Naive thymus-derived CD4-positive, alpha-beta T cell (primary cell): ENCODE data around the gene CAPS. TPM values are rescaled to one million over a fixed set of nuclear protein-coding genes. Genes with fewer than 3 reads are reported as not detected.

ENCODE experiments used
- ATAC-seq: fragments of 150-1000 bp; cut with Tn5 transposase; 2 replicates; pipeline ENCODE4 v1.10.0; 2021; ENCODE audit warnings: mild to moderate bottlenecking, moderate library complexity
- CTCF ChIA-PET: fragments of 350-600 bp; sonication (Branson Sonifier 250); formaldehyde crosslinking; loops from one replicate; lab custom pipeline; 2021; ENCODE audit warnings: antibody characterized with exemption; lab: Charles Lee
- POLR2A ChIA-PET: fragments of 350-600 bp; sonication (Branson Sonifier 250); formaldehyde crosslinking; loops from one replicate; lab custom pipeline; 2021; ENCODE audit warnings: antibody characterized with exemption, inconsistent platforms; lab: Charles Lee
- DNase-seq, 9 donors: peaks; one replicate each; pipeline versions ENCODE4 v3.0.0 to v3.0.0-alpha.2; 2020 to 2022; ENCODE audit warnings: mixed read lengths in 1 of 9
- H3K27ac ChIP-seq: one replicate; pipeline ENCODE4 v1.7.0; 2013; ENCODE audit warnings: mild to moderate bottlenecking, low read depth, low read length, moderate library complexity
- H3K27me3 ChIP-seq, 2 donors: one replicate each; pipeline ENCODE4 v1.7.0; 2013; ENCODE audit warnings: low read length in 2 of 2, mild to moderate bottlenecking in 2 of 2, moderate library complexity in 2 of 2; ENCODE audit not compliant: control insufficient read depth in 2 of 2, insufficient read depth in 2 of 2
- H3K36me3 ChIP-seq, 3 experiments: 1 replicate in 2 of 3; 2 replicates in 1 of 3; pipeline ENCODE4 v1.7.0; 2013; ENCODE audit warnings: low read length in 3 of 3, mild to moderate bottlenecking in 3 of 3, moderate library complexity in 1 of 3; ENCODE audit not compliant: insufficient read depth in 3 of 3, control insufficient read depth in 2 of 3
- H3K4me1 ChIP-seq, 2 donors: one replicate each; pipeline ENCODE4 v1.7.0; 2013; ENCODE audit warnings: low read length in 2 of 2, mild to moderate bottlenecking in 2 of 2, moderate library complexity in 1 of 2; ENCODE audit not compliant: control insufficient read depth in 2 of 2, insufficient read depth in 2 of 2
- H3K4me3 ChIP-seq: 2 replicates; pipeline ENCODE4 v1.7.0; 2013; ENCODE audit warnings: mild to moderate bottlenecking, low read length
- H3K9me3 ChIP-seq, 3 experiments: 1 replicate in 2 of 3; 2 replicates in 1 of 3; pipeline ENCODE4 v1.7.0; 2013; ENCODE audit warnings: low read length in 3 of 3; ENCODE audit not compliant: control insufficient read depth in 2 of 3
- H3K27ac Mint-ChIP-seq, 9 donors: one replicate each; pipeline ENCODE4 v1.8.0; 2020 to 2022; ENCODE audit warnings: mixed read lengths in 9 of 9, mild to moderate bottlenecking in 8 of 9, moderate library complexity in 5 of 9, inconsistent platforms in 2 of 9
- H3K27me3 Mint-ChIP-seq, 5 donors: one replicate each; pipeline ENCODE4 v1.8.0; 2021 to 2022; ENCODE audit warnings: mixed read lengths in 5 of 5, mild to moderate bottlenecking in 1 of 5
- H3K36me3 Mint-ChIP-seq, 5 donors: one replicate each; pipeline ENCODE4 v1.8.0; 2020 to 2022; ENCODE audit warnings: mixed read lengths in 5 of 5, mild to moderate bottlenecking in 3 of 5, inconsistent platforms in 1 of 5
- H3K4me1 Mint-ChIP-seq, 7 donors: one replicate each; pipeline ENCODE4 v1.8.0; 2020 to 2022; ENCODE audit warnings: mixed read lengths in 7 of 7, mild to moderate bottlenecking in 3 of 7, inconsistent platforms in 1 of 7
- H3K4me3 Mint-ChIP-seq, 10 donors: one replicate each; pipeline ENCODE4 v1.8.0; 2020 to 2022; ENCODE audit warnings: mild to moderate bottlenecking in 10 of 10, mixed read lengths in 10 of 10, moderate library complexity in 6 of 10, inconsistent platforms in 2 of 10
- H3K9me3 Mint-ChIP-seq, 11 donors: one replicate each; pipeline ENCODE4 v1.8.0; 2020 to 2022; ENCODE audit warnings: mixed read lengths in 11 of 11, mild to moderate bottlenecking in 4 of 11, inconsistent platforms in 1 of 11, moderate library complexity in 1 of 11
- intact Hi-C, 2 donors: fragments of 100-400 bp; cut with micrococcal nuclease; formaldehyde crosslinking; loops; one replicate each; pipeline ENCODE4 v1.15.1; 2023
- polyA plus RNA-seq, 2 donors: library from polyadenylated mRNA; unstranded; fragments of 300-500 nt; fragmentation: Illumina TruSeq; gene quantifications; one replicate each; pipeline ENCODE4 v1.2.3, GENCODE V29; 2021
- total RNA-seq, 6 experiments: library from RNA in 5 of 6; stranded (reverse) in 5 of 6; gene quantifications; 1 replicate in 5 of 6; 2 replicates in 1 of 6; pipeline ENCODE4 v1.2.3 and lab custom pipeline; 2021 to 2026

CAPS gene
- total and polyA plus RNA-seq, 7 experiments from 2014 or later: 1.6 to 80.6 (median 45.2) TPM

DNA sequence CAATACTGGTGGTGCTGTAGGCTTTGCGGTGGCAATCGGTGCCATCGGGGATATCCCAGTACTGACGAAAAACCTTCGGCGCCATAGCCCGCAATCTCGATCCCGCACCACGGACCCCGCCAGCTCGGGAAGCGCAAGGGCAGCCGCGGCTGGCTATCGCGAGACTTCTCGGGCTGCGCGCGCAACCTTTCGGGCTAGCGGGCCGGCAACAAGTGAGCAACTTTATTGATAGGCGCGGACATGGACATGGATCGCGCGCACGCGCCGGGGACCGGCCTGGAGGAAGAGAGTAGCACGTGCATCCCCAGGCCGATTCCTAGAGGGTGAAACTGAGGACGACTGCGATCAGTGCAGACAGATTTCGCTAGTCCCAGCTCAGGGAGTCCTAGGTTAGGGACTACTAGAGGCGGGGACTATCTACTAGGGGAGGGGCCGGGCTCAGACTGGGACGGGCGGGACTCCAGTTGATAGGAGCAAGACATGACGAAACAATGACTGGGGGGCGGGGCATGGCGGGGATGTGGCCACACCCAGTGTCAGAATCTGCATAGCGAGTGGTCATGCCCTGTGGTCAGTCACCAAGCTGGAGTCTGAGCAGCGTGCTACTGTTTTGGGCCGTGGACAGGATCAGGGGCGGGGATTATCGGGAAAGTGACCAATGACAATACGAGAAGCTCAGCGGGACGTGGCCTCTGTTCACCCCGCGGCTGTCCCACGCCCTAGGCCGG is 10.3 kb upstream of the CAPS start, which contains the start of gene NDUFA11:
NDUFA11 (minus strand) TSS at position 167 of the 728 bp plus-strand sequence; CDS start at position 85, 82 bp downstream.
- Mint-ChIP-seq H3K4me3 (peak within 1 kb of the TSS; percentile 89 to 99 (median 96)), H3K36me3 (peaks cover 3 to 8% (median 4%) of the 10 kb centered on the region in 5 donors), H3K27me3 (no peaks in the 10 kb centered on the region), H3K9me3 (no peaks in the 10 kb centered on the region), H3K27ac (peak within 1 kb of the TSS; percentile 96 to 100 (median 100)), H3K4me1 (peaks cover 21 to 53% (median 30%) of the 10 kb centered on the region in 7 donors)
- ATAC-seq (peak; percentile 66), DNase-seq (peak; percentile 96 to 100 (median 98))
- ChIA-PET POLR2A (interaction anchor here (0.8 to 6.0 kb wide), 22 partner anchors 9 to 1263 kb away, joined by 3 to 48 read pairs (median 6); partner anchors contain the start of genes CATSPERD, LONP1, RANBP3 and RPL36), CTCF (interaction anchor here (0.9 to 2.4 kb wide), 4 partner anchors 45 to 100 kb away, joined by 4 to 8 read pairs (median 4); partner anchors contain the start of gene NRTN)
- peaks cover 0 to 16% (median 0%) of the 10 kb centered on the region in 3 experiments for H3K36me3 ChIP-seq
- H3K27me3 ChIP-seq: no peaks in the 10 kb centered on the region
- intact Hi-C loops: loop anchor here (1.0 to 10.0 kb wide), 24 partner anchors 47 to 1631 kb away; partner anchors contain the start of genes CATSPERD (in 2 of the 2), GPR108 (in 2 of the 2), LONP1 (in 2 of the 2) and MICOS13 (in 2 of the 2)
- peaks cover 18 to 19% of the 10 kb centered on the region in 2 donors for H3K4me1 ChIP-seq
- no peaks in the 10 kb centered on the region for H3K9me3 ChIP-seq
- H3K4me3 ChIP-seq: peak within 1 kb of the TSS; percentile 84
- H3K27ac ChIP-seq: peak within 1 kb of the TSS; percentile 93

DNA sequence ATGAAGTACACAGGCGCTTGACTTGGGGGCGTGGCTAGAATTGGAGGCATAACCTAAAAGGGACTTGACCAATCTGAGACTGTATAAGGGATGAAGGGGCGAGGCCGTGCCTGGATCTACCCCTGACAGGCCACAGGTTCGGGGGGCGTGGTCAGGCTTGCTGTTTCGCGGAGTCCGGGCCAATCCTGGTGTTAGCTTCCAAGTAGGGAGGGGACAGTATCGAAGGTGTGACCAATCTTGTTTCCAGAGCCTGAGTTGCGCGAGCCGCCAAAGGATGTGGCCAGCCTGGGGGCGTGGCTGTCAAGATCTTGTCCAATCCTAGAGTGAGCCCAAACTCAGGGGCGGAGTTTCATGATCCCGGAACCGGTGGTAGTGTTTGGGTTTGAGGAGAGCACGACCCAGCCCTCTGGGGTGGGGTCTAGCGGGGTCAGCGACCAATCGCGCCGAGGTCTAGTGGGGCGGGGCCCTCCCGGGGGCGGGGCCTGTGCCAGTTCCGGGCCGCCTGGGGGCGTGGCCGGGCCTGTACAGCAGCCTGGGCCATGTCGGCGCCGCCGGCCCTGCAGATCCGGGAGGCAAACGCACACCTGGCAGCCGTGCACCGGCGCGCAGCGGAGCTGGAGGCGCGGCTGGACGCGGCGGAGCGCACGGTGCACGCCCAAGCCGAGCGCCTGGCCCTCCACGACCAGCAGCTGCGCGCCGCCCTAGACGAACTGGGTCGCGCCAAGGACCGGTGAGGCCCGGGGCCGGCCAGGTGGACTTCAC is 9.5 kb upstream of the CAPS start, which contains the start of gene VMAC:
VMAC (plus strand) TSS at position 521 of the 762 bp plus-strand sequence; CDS start at position 540, 19 bp downstream.
- Mint-ChIP-seq H3K4me3 (peak within 1 kb of the TSS; percentile 89 to 99 (median 96)), H3K27me3 (no peaks in the 10 kb centered on the region), H3K4me1 (peaks cover 21 to 53% (median 30%) of the 10 kb centered on the region in 7 donors), H3K27ac (peak within 1 kb of the TSS; percentile 96 to 100 (median 100)), H3K9me3 (no peaks in the 10 kb centered on the region), H3K36me3 (peaks cover 3 to 8% (median 4%) of the 10 kb centered on the region in 5 donors)
- POLR2A ChIA-PET: interaction anchor here (0.8 to 6.0 kb wide), 19 partner anchors 9 to 1264 kb away, joined by 3 to 48 read pairs (median 6); partner anchors contain the start of genes CATSPERD, LONP1, RANBP3 and RPL36
- Histone ChIP-seq H3K9me3 (no peaks in the 10 kb centered on the region), H3K36me3 (peaks cover 0 to 23% (median 0%) of the 10 kb centered on the region in 3 experiments), H3K27ac (peak within 1 kb of the TSS; percentile 93), H3K4me3 (peak within 1 kb of the TSS; percentile 89), H3K27me3 (no peaks in the 10 kb centered on the region), H3K4me1 (peaks cover 18 to 19% of the 10 kb centered on the region in 2 donors)
- ATAC-seq: peak; percentile 85
- peak in 8 of 9 donors; percentile 99 to 100 (median 100) for DNase-seq
- CTCF ChIA-PET: interaction anchor here (0.7 to 2.4 kb wide), 6 partner anchors 44 to 100 kb away, joined by 3 to 8 read pairs (median 4); partner anchors contain the start of gene NRTN
- intact Hi-C loops: loop anchor here (1.0 to 10.0 kb wide), 24 partner anchors 46 to 1630 kb away; partner anchors contain the start of genes CATSPERD (in 2 of the 2), GPR108 (in 2 of the 2), LONP1 (in 2 of the 2) and MICOS13 (in 2 of the 2)

DNA sequence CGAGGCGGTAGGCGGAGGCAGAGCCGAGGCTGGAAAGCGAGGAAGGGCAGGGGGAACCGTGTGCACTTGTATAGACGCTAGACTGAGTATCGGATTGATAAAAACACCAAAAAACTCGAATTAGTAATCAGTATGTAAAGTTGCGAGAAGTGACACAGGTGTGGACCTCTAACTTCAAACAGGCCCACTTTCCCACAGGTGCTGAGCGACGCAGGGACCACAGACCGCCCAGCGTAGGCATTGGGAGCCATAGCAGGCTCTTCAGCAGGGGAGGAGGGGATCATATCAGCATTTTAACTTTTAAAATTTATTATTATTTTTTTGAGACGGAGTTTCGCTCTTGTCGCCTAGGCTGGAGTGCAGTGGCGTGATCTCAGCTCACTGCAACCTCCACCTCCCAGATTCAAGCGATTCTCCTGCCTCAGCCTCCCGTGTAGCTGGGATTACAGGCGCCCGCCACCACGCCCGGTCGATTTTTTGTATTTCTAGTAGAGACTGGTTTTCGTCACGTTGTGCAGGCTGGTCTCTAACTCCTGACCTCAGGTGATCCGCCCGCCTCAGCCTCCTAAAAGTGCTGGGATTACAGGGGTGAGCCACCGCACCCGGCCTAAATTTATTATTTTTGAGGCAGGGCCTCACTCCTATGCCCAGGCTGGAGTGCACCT is 8.8 kb upstream of the CAPS start:
- Histone ChIP-seq H3K4me3 (peak overlapping the region; percentile 89), H3K27me3 (no peaks in the 10 kb centered on the region), H3K36me3 (peaks cover 0 to 23% (median 4%) of the 10 kb centered on the region in 3 experiments), H3K27ac (peak overlapping the region; percentile 84), H3K9me3 (no peaks in the 10 kb centered on the region), H3K4me1 (peaks cover 18 to 19% of the 10 kb centered on the region in 2 donors)
- Mint-ChIP-seq H3K36me3 (peaks cover 3 to 8% (median 4%) of the 10 kb centered on the region in 5 donors), H3K4me3 (peak overlapping the region; percentile 89 to 99 (median 96)), H3K27ac (peak overlapping the region; percentile 49 to 100 (median 88)), H3K4me1 (peaks cover 21 to 48% (median 26%) of the 10 kb centered on the region in 7 donors), H3K27me3 (no peaks in the 10 kb centered on the region), H3K9me3 (no peaks in the 10 kb centered on the region)
- DNase-seq (peak in 1 of 9 donors; percentile 37), ATAC-seq (no peak)
- POLR2A ChIA-PET: interaction anchor here (0.8 to 6.0 kb wide), 8 partner anchors 9 to 101 kb away, joined by 3 to 48 read pairs (median 12); partner anchors contain the start of gene CAPS
- CTCF ChIA-PET: interaction anchor here (0.7 to 2.1 kb wide), 4 partner anchors 46 to 101 kb away, joined by 3 to 5 read pairs (median 3); no protein-coding TSS in a partner anchor
- intact Hi-C loops: loop anchor here (2.0 to 10.0 kb wide), 7 partner anchors 46 to 1630 kb away; partner anchors contain the start of genes GPR108 (in 1 of the 2), KHSRP (in 1 of the 2), PNPLA6 (in 1 of the 2) and ZNF557 (in 1 of the 2)

DNA sequence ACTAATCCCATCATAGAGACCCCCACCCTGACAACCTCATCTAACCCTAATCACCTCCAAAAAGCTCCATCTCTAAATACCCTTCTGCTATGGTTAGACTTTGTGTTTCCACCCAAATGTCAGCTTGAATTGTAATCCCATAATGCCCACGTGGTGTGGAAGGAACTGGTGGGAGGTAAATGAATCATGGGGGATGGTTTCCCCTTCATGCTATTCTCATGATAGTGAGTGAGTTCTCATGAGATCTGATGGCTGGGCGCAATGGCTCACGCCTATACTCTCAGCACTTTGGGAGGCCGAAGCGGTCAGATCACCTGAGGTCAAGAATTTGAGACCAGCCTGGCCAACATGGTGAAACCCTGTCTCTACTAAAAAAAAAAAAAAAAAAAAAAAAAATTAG is 6.8 kb upstream of the CAPS start:
- no peaks in the 10 kb centered on the region for H3K27me3 ChIP-seq
- H3K4me3 Mint-ChIP-seq: peak overlapping the region in 9 of 10 donors; percentile 9 to 61 (median 43)
- no peaks in the 10 kb centered on the region for H3K9me3 ChIP-seq
- peaks cover 18% of the 10 kb centered on the region in 2 donors for H3K4me1 ChIP-seq
- DNase-seq (peak in 1 of 9 donors; percentile 36), ATAC-seq (no peak)
- intact Hi-C loops: loop anchor here in 1 of 2 donors (10.0 kb wide), 1 partner anchor 1158 kb away; the partner anchor contains the start of gene ZNF557
- ChIA-PET POLR2A (interaction anchor here (6.0 kb wide), 1 partner anchor 54 kb away, joined by 48 read pairs; no protein-coding TSS in a partner anchor), CTCF (no interaction called here)
- peaks cover 3 to 6% (median 4%) of the 10 kb centered on the region in 5 donors for H3K36me3 Mint-ChIP-seq
- peak overlapping the region in 4 of 9 donors; percentile 25 to 77 (median 38) for H3K27ac Mint-ChIP-seq
- no peak overlapping the region for H3K27ac ChIP-seq
- peaks cover 0 to 28% (median 5%) of the 10 kb centered on the region in 3 experiments for H3K36me3 ChIP-seq
- H3K4me3 ChIP-seq: no peak overlapping the region
- peaks cover 14 to 36% (median 18%) of the 10 kb centered on the region in 7 donors for H3K4me1 Mint-ChIP-seq
- H3K27me3 Mint-ChIP-seq: no peaks in the 10 kb centered on the region
- H3K9me3 Mint-ChIP-seq: no peaks in the 10 kb centered on the region

DNA sequence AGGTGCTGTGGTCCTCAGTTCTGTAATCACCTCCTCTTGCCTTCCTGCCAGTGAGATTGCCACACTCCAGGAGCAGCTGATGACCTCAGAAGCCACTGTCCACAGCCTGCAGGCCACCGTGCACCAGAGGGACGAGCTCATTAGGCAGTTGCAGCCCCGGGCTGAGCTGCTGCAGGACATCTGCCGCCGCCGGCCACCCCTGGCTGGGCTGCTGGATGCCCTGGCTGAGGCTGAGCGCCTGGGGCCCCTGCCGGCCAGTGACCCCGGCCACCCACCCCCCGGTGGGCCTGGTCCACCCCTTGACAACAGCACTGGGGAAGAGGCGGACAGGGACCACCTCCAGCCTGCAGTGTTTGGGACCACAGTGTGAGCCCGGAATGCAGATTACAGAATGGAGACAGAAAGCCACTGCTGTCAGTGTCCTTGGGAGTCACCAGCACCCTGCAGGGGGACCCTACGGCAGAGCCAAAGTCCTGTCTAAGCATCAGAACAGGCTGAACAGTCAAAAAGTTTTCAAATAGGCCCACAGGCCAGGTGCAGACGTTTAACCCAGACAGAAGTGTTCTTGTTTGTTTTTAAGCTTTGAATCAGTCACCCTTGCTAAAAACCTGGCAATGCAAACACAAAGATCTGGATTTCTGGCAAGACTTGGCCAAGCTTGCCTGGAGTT is 5.1 kb upstream of the CAPS start:
- peaks cover 0 to 23% (median 5%) of the 10 kb centered on the region in 3 experiments for H3K36me3 ChIP-seq
- no peaks in the 10 kb centered on the region for H3K9me3 ChIP-seq
- no peak overlapping the region for H3K27ac ChIP-seq
- Mint-ChIP-seq H3K27ac (peak overlapping the region in 1 of 9 donors; percentile 85), H3K4me1 (peaks cover 6 to 27% (median 11%) of the 10 kb centered on the region in 7 donors), H3K36me3 (peaks cover 0 to 4% (median 4%) of the 10 kb centered on the region in 5 donors), H3K4me3 (no peak overlapping the region), H3K27me3 (no peaks in the 10 kb centered on the region), H3K9me3 (no peaks in the 10 kb centered on the region)
- no peak overlapping the region for H3K4me3 ChIP-seq
- ATAC-seq: no peak
- intact Hi-C loops: loop anchor here in 1 of 2 donors (10.0 kb wide), 1 partner anchor 1156 kb away; the partner anchor contains the start of gene ZNF557
- H3K27me3 ChIP-seq: no peaks in the 10 kb centered on the region
- peaks cover 10 to 11% of the 10 kb centered on the region in 2 donors for H3K4me1 ChIP-seq
- ChIA-PET CTCF (no interaction called here), POLR2A (no interaction called here)
- DNase-seq: no peak
